Common myeloid progenitor, CD34-positive (primary cell): ENCODE data around the gene CSNK1E.

Experiments
- CTCF ChIA-PET: fragments of 350-600 bp; sonication (Branson Sonifier 250); formaldehyde crosslinking; loops from one replicate; lab custom pipeline; 2021; ENCODE audit warnings: antibody characterized with exemption; lab: Charles Lee
- POLR2A ChIA-PET: fragments of 350-600 bp; sonication (Branson Sonifier 250); formaldehyde crosslinking; loops from one replicate; lab custom pipeline; 2021; ENCODE audit warnings: antibody characterized with exemption; lab: Charles Lee
- DNase-seq, 3 donors: peaks; one replicate each; pipeline versions ENCODE4 v3.0.0 to v3.0.0-alpha.2; 2013
- H3K27ac ChIP-seq, 2 experiments: 1 replicate in 1 of 2; 2 replicates in 1 of 2; pipeline ENCODE4 v1.7.0; 2013; ENCODE audit warnings: inconsistent platforms in 2 of 2, low read length in 2 of 2, mild to moderate bottlenecking in 2 of 2, low read depth in 1 of 2, moderate library complexity in 1 of 2; ENCODE audit not compliant: severe bottlenecking in 2 of 2, insufficient read depth in 1 of 2, poor library complexity in 1 of 2
- H3K27me3 ChIP-seq, 5 experiments: replicated peaks in 2 of 5; 1 replicate in 3 of 5; 2 replicates in 2 of 5; pipeline versions ENCODE4 v1.6.1 to v1.7.0; 2013; ENCODE audit warnings: low read length in 4 of 5, mild to moderate bottlenecking in 2 of 5, moderate library complexity in 2 of 5, inconsistent platforms in 1 of 5; ENCODE audit not compliant: insufficient read depth in 5 of 5, control insufficient read depth in 4 of 5
- H3K36me3 ChIP-seq, 4 experiments: 1 replicate in 2 of 4; 2 replicates in 2 of 4; pipeline versions ENCODE4 v1.6.1 to v1.7.0; 2013; ENCODE audit warnings: low read length in 3 of 4, control low read depth in 1 of 4, mild to moderate bottlenecking in 1 of 4; ENCODE audit not compliant: control insufficient read depth in 4 of 4, insufficient read depth in 4 of 4
- H3K4me1 ChIP-seq, 4 experiments: 1 replicate in 3 of 4; 2 replicates in 1 of 4; pipeline versions ENCODE4 v1.6.1 to v1.7.1; 2013; ENCODE audit warnings: low read length in 3 of 4, mild to moderate bottlenecking in 3 of 4, control low read depth in 1 of 4, inconsistent platforms in 1 of 4, moderate library complexity in 1 of 4; ENCODE audit not compliant: control insufficient read depth in 4 of 4, insufficient read depth in 4 of 4; ENCODE audit errors: control extremely low read depth in 1 of 4
- H3K4me3 ChIP-seq, 7 experiments: 1 replicate in 4 of 7; 2 replicates in 3 of 7; pipeline versions ENCODE4 v1.5.1 to v1.7.0; 2013; ENCODE audit warnings: mild to moderate bottlenecking in 7 of 7, low read length in 6 of 7, moderate library complexity in 6 of 7, inconsistent platforms in 2 of 7, low read depth in 2 of 7, control low read depth in 1 of 7; ENCODE audit not compliant: insufficient read depth in 4 of 7, control insufficient read depth in 1 of 7; ENCODE audit errors: extremely low read depth in 1 of 7
- H3K9me3 ChIP-seq, 5 experiments: 1 replicate in 4 of 5; 2 replicates in 1 of 5; pipeline versions ENCODE4 v1.6.1 to v1.7.1; 2013; ENCODE audit warnings: low read length in 4 of 5, mild to moderate bottlenecking in 2 of 5, inconsistent platforms in 1 of 5, low read depth in 1 of 5, moderate library complexity in 1 of 5; ENCODE audit not compliant: control insufficient read depth in 4 of 5, insufficient read depth in 2 of 5; ENCODE audit errors: control extremely low read depth in 1 of 5
- WGBS: methylation state at CpG from one replicate; pipeline ENCODE4 v1.1.5; 2013; ENCODE audit not compliant: insufficient coverage; 5-methylcytosine and 5-hydroxymethylcytosine counted together

Gene CSNK1E

GRCh38 chr22:38353701-38354100 is 36.5 kb upstream of the CSNK1E start:
- POLR2A ChIA-PET, result no interaction called here
- Histone ChIP-seq H3K4me1 (no peaks in the 10 kb centered on the region), H3K27ac (no peak overlapping the region), H3K36me3 (peaks cover 0 to 7% (median 3%) of the 10 kb centered on the region in 4 experiments), H3K27me3 (no peaks in the 10 kb centered on the region), H3K9me3 (no peaks in the 10 kb centered on the region), H3K4me3 (no peak overlapping the region)
- DNase-seq, result no peak
- WGBS, result 81% methylated on average over 10 of the region's 10 CpGs
- CTCF ChIA-PET, result interaction anchor here (1.0 to 1.4 kb wide), 3 partner anchors 55 to 302 kb away, joined by 3 read pairs; no protein-coding TSS in a partner anchor

- no peaks in the 10 kb centered on the region for H3K4me1 ChIP-seq
- DNase-seq, result peak; percentile 33 to 52 (median 48)
- WGBS, result 45% methylated on average over 26 of the region's 33 CpGs
- CTCF ChIA-PET, result interaction anchor here (1.0 to 1.6 kb wide), 5 partner anchors 13 to 63 kb away, joined by 3 to 4 read pairs (median 3); no protein-coding TSS in a partner anchor
- peaks cover 0 to 7% (median 3%) of the 10 kb centered on the region in 4 experiments for H3K36me3 ChIP-seq
- H3K27ac ChIP-seq, result no peak overlapping the region
- H3K4me3 ChIP-seq, result no peak overlapping the region
- H3K27me3 ChIP-seq, result no peaks in the 10 kb centered on the region
- no peaks in the 10 kb centered on the region for H3K9me3 ChIP-seq
- POLR2A ChIA-PET, result no interaction called here
Measured at GRCh38 chr22:38353142-38353629, 36.0 kb upstream of the CSNK1E start.

DNA sequence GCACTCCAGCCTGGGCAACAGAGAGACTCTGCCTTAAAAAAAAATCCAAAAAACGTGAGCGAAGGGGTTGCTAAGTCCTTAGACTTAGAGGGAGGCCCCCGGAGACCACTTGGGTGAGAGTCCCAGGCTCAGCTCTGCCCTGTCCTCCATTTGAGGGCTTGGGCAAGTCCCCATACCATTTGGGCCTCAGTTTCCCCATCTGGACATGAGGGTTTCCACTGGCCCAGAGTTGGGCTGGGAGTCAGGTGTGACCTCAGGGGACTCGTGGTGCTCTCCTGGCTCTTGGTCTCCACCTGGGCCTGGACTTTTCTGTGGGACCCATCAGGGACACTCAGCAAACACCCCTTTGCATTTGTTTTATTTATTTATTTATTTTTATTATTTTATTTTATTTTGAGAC is 35.2 kb upstream of the CSNK1E start:
- Histone ChIP-seq H3K36me3 (peaks cover 0 to 7% (median 3%) of the 10 kb centered on the region in 4 experiments), H3K4me3 (no peak overlapping the region), H3K9me3 (no peaks in the 10 kb centered on the region), H3K27me3 (no peaks in the 10 kb centered on the region), H3K27ac (no peak overlapping the region), H3K4me1 (no peaks in the 10 kb centered on the region)
- 97% methylated on average over 3 of the region's 4 CpGs for WGBS
- no peak for DNase-seq
- ChIA-PET CTCF (interaction anchor here (1.0 to 1.6 kb wide), 5 partner anchors 13 to 62 kb away, joined by 3 to 4 read pairs (median 3); no protein-coding TSS in a partner anchor), POLR2A (no interaction called here)

GRCh38 chr22:38350444-38351359 is 33.5 kb upstream of the CSNK1E start:
- Histone ChIP-seq H3K9me3 (no peaks in the 10 kb centered on the region), H3K4me1 (no peaks in the 10 kb centered on the region), H3K36me3 (peaks cover 0 to 7% (median 3%) of the 10 kb centered on the region in 4 experiments), H3K27ac (no peak overlapping the region), H3K27me3 (peaks cover 0 to 3% (median 0%) of the 10 kb centered on the region in 5 experiments), H3K4me3 (no peak overlapping the region)
- 100% methylated on average over 6 of the region's 9 CpGs for WGBS
- CTCF ChIA-PET, result interaction anchor here (1.5 to 1.6 kb wide), 2 partner anchors 40 to 52 kb away, joined by 3 to 4 read pairs; no protein-coding TSS in a partner anchor
- POLR2A ChIA-PET, result no interaction called here
- DNase-seq, result no peak

GRCh38 chr22:38348751-38349496 is 31.7 kb upstream of the CSNK1E start:
- no peaks in the 10 kb centered on the region for H3K4me1 ChIP-seq
- peaks cover 0 to 3% (median 0%) of the 10 kb centered on the region in 5 experiments for H3K27me3 ChIP-seq
- ChIA-PET POLR2A (no interaction called here), CTCF (interaction anchor here (1.7 kb wide), 2 partner anchors 64 to 297 kb away, joined by 4 read pairs; no protein-coding TSS in a partner anchor)
- no peaks in the 10 kb centered on the region for H3K9me3 ChIP-seq
- WGBS, result 93% methylated on average over 9 of the region's 14 CpGs
- H3K4me3 ChIP-seq, result no peak overlapping the region
- no peak for DNase-seq
- no peak overlapping the region for H3K27ac ChIP-seq
- H3K36me3 ChIP-seq, result peaks cover 0 to 7% (median 1%) of the 10 kb centered on the region in 4 experiments

DNA sequence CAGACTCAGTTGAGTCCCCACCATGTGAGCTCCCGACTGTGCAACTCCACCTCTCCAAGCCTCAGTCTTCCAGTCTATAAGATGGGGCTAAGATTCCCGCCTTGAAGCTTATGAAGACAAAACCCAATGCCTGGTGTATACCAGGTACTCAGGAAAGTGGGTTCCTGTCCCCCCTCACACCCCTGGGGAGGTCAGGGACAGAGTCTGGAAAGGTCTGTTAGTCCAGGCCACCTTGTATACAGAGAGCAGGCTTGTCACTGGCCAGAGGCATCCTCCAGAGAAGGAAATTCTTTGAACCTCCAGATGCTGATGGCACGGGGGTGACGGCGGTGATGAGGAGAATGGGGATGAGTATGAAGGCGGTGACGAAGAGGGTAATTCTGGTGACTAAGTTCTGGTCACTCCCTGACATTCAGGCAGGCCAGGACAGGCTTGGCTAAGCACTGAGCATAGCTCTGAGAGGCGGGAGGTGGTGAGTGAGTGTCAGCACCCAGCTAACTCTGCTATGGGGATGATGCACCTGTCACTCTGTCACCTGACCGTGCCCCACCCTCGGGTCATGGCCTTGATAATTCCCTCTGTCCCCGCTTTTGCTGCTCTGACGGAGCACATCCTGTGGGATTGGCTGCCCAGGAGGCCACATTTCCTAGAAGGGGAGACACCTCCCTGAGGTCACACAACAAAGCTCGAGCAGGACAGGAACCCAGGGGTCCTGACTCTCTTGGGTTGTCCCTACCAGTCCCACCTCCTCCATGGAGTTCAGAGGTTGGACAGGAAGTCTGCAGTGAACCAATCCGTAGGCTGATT is 30.9 kb upstream of the CSNK1E start:
- WGBS, result 88% methylated on average over 11 of the region's 14 CpGs
- CTCF ChIA-PET, result interaction anchor here (1.7 kb wide), 2 partner anchors 65 to 296 kb away, joined by 4 read pairs; no protein-coding TSS in a partner anchor
- POLR2A ChIA-PET, result no interaction called here
- Histone ChIP-seq H3K9me3 (no peaks in the 10 kb centered on the region), H3K4me1 (peaks cover 0 to 3% (median 0%) of the 10 kb centered on the region in 4 experiments), H3K27ac (no peak overlapping the region), H3K4me3 (no peak overlapping the region), H3K36me3 (peaks cover 0 to 5% (median 1%) of the 10 kb centered on the region in 4 experiments), H3K27me3 (peaks cover 0 to 3% (median 0%) of the 10 kb centered on the region in 5 experiments)
- DNase-seq, result no peak
